GM21529 (cell line): ENCODE data around the gene CCDC183.
"Not testable (repeated sequence)": the region's sequence is repeated elsewhere in the genome, so short reads cannot be mapped to it uniquely, and the experiment has no call there.

Experiments used
- ATAC-seq: cut with Tn5 transposase; IDR thresholded peaks from one replicate; pipeline ENCODE4 v1.9.1; 2021; ENCODE audit not compliant: unreplicated experiment

Gene CCDC183

GRCh38 chr9:136796238-136796774 lies at the start of gene CCDC183:
Gene CCDC183, plus strand, starts transcription at chr9:136796338. Its CDS starts 60 bp downstream, at chr9:136796398.
- ATAC-seq, result no peak

GRCh38 chr9:136746621-136747020 lies 49.5 kb upstream of the CCDC183 start:
- no peak for ATAC-seq

DNA sequence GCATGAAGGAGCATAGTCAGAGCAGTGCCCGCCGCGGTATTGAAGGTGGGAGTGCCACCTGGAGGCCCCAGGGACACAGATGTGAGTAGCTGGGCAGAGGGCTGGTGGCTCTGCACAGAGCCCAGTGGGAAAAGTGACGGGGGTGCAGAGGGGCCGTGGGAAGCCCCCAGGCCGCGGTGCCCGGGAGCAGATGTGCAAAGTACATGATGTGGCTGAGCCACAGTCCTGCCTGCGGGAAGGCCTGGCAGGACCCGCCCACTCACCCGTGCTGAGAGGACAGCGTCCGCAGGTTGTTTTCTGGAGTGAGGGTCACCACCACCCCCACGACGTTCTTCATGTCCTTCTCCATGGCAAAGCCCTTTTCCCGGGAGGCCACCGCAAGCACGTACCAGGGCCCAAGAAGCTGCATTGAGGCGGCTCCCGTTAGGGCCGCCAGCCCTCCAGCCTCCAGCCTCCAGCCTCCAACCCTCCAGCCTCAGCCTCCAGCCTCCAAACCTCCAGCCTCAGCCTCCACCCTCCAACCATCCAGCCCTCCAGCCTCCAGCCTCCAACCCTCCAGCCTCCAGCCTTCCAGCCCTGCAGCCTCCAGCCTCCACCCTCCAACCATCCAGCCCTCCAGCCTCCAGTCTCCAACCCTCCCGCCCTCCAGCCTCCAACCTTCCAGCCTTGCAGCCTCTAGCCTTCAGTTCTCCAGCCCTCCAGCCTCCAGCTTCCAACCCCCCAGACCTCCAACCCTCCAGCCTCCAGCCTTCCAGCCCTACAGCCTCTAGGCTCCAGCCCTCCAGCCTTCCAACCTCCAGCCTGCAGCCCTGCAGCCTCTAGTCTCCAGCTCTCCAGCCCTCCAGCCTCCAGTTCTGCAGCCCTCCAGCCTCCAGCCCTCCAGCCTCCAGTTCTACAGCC lies 48.7 kb upstream of the CCDC183 start:
- no peak for ATAC-seq

DNA sequence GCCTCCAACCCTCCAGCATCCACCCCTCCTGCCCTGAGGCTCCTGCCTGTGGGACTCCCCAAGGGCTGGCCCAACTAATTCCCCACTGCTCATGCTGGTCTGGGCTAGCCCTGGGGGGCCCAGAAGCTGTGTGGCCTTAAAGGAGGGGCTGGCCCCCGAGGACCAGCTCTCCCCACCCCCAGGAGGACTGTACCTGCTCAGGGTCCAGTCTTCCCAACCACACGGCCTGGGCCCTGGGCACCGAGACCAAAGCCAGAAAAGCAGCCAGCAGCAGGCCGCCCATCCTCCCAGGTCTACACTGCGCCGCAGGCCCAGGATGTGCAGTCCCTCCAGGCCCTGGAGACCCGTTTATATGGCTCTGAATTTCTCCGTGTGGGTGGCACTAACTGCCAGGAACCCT lies 47.9 kb upstream of the CCDC183 start, which contains the start of gene LCN6:
Gene LCN6 (minus strand): TSS at position 325 of the 400 bp plus-strand sequence. CDS start 42 bp downstream, at position 283.
- no peak for ATAC-seq

DNA sequence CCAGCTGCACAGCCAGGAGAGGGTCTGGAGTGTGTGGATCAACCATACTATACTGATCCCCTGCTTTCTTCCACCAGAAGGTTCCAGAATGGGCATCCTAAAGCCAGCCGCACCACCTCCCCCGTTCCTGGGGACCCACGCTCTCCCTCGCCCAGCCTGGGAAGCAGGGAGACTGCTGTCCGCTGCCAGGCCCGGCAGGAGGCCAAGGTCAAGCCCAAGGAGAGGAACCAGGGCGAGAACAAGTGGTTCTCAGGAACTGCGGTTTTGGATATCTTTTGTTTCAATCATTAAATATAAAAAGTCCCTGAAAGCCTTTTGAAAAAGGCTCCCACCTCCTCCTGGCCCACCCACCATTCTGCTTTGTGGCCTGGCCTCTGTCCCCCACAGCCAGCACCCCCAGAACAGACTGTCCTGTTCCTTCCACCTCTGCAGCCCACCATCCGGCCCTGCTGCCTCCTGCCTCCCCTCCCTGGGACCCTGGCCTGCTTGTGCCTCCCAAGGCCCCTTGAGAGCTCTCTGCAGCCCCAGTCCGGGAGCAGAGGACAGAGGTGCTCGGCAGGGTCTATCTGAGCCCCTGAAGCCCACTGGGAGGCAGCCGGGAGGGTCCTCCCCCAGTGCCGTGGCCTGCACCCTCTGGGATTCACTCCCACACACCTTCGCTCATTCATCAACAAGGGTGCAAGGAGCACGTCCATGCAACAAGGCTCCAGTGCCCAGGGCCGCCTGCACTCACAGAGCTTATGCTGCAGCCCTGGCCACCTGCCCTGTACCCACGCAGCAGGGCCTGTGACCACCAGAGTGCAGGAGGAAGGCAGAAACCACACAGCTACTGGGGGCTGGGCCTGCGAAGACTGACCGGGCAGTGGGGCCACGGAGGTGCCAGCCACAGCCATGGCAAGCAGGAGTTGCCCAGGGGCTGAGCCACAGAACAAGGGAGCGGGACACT lies 47.2 kb upstream of the CCDC183 start:
- no peak for ATAC-seq

DNA sequence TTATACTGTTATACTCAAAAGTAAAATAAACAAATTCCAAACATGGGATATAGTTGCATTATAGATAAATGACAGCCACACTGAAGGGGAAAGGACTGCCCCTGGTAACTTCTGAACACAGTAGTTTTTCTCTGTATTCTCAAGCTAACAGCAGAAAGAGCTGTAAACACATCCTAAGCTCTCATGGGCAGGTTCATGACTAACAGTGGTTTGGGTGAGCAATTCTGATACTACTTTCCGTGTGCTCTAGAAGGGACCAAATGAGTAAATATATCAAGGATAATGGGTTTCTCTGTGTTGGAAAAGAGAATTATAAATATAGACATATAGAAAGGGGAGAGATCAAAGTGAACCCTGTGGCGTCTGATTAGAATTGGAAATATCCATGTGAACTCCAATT lies 45.6 kb upstream of the CCDC183 start:
- ATAC-seq, result no peak

- no peak for ATAC-seq
These were observed 44.9 kb upstream of the CCDC183 start for GRCh38 chr9:136751244-136751643.

DNA sequence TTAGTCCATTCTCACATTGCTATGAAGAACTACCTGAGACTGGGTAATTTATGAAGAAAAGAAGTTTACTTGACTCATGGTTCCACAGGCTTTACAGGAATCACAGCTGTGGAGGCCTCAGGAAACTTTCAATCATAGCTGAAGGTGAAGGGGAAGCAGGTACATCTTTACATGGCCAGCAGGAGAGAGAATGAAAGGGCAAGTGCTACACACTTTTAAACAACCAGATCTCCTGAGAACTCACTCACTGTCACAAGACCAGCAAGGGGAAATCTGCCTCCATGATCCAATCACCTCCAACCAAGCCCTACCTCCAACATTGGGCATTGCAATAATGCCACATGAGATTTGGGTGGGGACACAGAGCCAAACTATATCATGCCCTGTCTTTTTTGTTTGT lies 44.3 kb upstream of the CCDC183 start:
- ATAC-seq, result no peak

DNA sequence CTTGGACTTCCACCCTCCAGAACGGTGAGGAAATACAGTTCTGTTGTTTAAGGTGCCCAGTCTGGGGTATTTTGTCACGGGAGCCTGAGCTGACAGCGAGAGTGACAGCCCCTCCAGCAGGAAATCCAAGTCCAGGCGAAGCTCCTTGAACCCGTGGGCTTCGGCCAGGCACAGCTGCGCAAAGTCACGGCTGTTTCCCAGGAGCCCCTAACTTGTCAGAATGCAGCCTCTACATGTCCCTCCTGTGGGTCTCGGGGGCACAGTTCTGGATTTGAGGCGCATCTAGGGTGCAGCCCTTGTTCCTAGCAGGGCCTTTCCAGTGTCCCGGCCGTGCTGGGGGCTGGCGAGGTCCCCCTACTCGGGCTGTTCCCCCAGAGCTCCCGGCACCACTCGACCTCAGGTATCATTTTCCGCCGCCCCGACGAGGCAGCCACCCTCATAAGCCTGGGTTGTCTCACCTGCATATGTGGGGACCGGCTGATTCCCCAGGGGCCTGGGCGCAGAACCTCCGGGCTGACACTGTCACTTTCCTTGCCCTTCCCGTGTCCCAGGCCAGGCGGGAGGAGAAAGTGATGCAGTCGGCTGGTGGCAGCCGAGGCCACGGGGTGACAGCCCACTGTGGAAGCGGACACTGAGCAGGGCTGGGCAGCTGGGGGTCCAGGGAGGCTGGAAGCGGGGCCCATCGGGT lies 42.6 kb upstream of the CCDC183 start:
- no peak for ATAC-seq

DNA sequence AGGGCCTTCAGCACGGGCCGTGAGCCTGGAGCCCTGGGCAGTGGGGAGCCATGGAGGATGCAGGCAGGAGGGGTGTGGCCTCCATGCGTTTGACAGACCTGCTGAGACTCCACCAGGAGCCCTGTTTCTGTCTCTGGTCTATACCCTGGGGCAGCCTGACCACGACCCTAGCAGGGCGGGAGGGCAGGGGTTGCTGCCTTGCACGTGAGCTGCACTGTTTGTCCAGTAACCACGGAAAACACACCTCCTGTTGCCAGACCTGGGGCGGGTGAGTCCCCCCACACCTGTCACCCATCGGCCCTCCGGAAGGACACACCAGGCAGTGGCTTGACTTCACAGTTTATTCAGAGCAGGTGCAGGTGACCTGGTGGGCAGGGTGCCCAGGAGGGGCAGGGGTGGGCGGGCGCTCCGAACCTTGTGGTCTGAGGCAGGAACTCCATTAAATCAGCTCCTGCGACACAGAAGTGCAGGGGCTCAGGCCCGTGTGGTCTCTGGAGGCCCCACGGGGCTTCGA lies 42.0 kb upstream of the CCDC183 start:
- ATAC-seq, result no peak

- ATAC-seq, result no peak
These were observed 41.4 kb upstream of the CCDC183 start for GRCh38 chr9:136754626-136755301.

- not testable (repeated sequence) for ATAC-seq
These were observed 40.6 kb upstream of the CCDC183 start for GRCh38 chr9:136755302-136756133.

GRCh38 chr9:136756134-136756438 lies 40.1 kb upstream of the CCDC183 start:
- ATAC-seq, result no peak

- no peak for ATAC-seq
These were observed 39.3 kb upstream of the CCDC183 start for GRCh38 chr9:136756836-136757235.

DNA sequence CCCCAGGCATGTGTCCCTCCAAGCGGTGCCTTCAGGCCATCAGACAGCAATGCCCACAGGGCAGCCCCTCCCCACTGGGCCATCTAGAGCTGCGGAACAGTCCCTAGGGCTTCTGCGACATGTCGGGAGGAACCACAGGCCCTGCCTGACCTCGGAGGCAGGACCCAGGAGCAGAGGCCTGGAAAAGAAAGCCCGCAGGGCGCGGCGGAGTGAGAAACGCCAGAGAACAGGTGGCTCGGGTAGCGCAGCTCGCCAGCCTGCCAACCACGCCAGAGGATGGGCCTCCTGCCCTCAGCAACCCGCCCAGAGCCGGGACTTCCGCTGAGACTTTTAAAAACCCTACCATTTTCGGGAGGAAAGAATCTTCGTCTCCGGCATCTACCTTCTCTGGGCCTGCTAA lies 38.8 kb upstream of the CCDC183 start:
- no peak for ATAC-seq

GRCh38 chr9:136757751-136758140 lies 38.4 kb upstream of the CCDC183 start:
- no peak for ATAC-seq

GRCh38 chr9:136759001-136759400 lies 37.1 kb upstream of the CCDC183 start:
- ATAC-seq, result no peak

GRCh38 chr9:136759436-136760325 lies 36.5 kb upstream of the CCDC183 start:
- no peak for ATAC-seq
